GM12891 (cell line): ENCODE data around the gene MMP24.
A peak's percentile ranks its signal among the peaks of the same experiment; 100 is the strongest.

ENCODE experiments used
- DNase-seq: peaks from one replicate; pipeline ENCODE4 v3.0.0; 2011; ENCODE audit warnings: low spot score; ENCODE audit not compliant: insufficient read length
- FAIRE-seq: peaks from 2 replicates; lab custom pipeline; 2011; peaks lifted over from hg19 to GRCh38; lab: Jason Lieb, UNC
- PAX5 ChIP-seq: IDR thresholded peaks from 2 replicates; pipeline ENCODE4 v1.6.1; 2011; ENCODE audit warnings: low read length, moderate library complexity, mild to moderate bottlenecking; ENCODE audit not compliant: insufficient read depth, severe bottlenecking
- POLR2A ChIP-seq: IDR thresholded peaks from 2 replicates; pipeline ENCODE4 v1.6.1; 2011; ENCODE audit warnings: low read depth, low read length, control low read depth
- POLR2AphosphoS5 ChIP-seq: IDR thresholded peaks from 2 replicates; pipeline ENCODE4 v1.6.1; 2011; ENCODE audit warnings: low read depth, low read length, control low read depth
- POU2F2 ChIP-seq: IDR thresholded peaks from 2 replicates; pipeline ENCODE4 v1.6.1; 2011; ENCODE audit warnings: low read depth, mild to moderate bottlenecking, control low read depth, low read length, moderate library complexity
- SPI1 ChIP-seq: IDR thresholded peaks from 2 replicates; pipeline ENCODE4 v1.6.1; 2011; ENCODE audit warnings: low read depth, low read length, control low read depth
- TAF1 ChIP-seq: IDR thresholded peaks from 2 replicates; pipeline ENCODE4 v1.6.1; 2011; ENCODE audit warnings: low read depth, low read length, control low read depth

The MMP24 gene

DNA sequence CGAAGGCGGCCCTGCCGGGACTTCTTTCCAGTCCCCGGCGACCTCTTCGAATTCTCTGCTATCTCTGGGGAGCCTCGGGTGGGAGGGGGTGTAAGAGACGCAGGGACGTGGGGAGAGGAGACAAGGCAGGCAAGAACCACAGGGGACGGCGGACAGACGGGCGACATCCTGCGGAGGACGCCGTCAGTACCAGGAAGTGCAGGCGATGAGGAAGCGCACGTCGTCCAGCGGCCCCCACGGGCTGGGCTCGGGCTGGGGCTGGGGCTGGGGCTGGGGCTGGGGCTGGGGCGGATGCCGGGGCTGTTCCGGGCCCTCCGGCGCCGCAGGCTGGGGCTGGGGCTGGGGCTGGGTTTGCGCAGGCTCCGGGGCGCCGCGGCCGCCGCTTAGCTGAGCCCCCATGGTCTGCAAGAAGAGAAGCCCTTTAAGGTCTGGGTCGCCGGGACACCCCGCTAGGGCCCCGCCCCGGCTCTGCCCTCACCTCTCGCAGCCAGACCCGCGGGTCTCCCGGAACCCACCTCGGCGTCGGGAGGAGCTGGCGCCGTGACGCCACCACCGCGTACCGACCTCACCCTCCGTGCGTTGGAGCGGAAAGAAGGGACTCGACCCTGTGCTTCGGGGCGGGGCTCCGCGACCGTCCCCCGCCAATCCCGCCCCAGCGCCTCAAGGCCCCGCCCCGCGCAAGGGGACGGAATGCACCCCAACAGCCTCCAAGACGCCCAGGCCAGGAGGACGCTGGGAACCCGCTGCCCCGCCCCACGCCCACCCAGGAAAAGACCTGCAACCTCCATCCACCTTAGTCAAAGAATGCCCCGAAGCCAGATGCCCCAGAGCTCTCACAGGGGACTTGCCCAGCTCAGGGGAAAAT, 51.3 kb downstream of the MMP24 start, which contains the start of gene MMP24OS:
MMP24OS (minus strand) TSS at position 592 of the 865 bp plus-strand sequence; CDS start at position 399, 193 bp downstream.
- peak; percentile 93 for DNase-seq
- peak; percentile 97 for FAIRE-seq
- TF ChIP-seq POLR2AphosphoS5 (peak; percentile 92), POLR2A (peak; percentile 87), SPI1 (peak; percentile 69), PAX5 (peak; percentile 61), TAF1 (peak; percentile 72), POU2F2 (no peak)

GRCh38 chr20:35279040-35279439, 52.5 kb downstream of the MMP24 start:
- TF ChIP-seq POU2F2 = no peak
- no peak for TF ChIP-seq SPI1
- no peak for TF ChIP-seq PAX5
- no peak for TF ChIP-seq POLR2AphosphoS5
- TF ChIP-seq TAF1 = no peak
- TF ChIP-seq POLR2A = no peak
- FAIRE-seq = no peak
- DNase-seq = no peak

DNA sequence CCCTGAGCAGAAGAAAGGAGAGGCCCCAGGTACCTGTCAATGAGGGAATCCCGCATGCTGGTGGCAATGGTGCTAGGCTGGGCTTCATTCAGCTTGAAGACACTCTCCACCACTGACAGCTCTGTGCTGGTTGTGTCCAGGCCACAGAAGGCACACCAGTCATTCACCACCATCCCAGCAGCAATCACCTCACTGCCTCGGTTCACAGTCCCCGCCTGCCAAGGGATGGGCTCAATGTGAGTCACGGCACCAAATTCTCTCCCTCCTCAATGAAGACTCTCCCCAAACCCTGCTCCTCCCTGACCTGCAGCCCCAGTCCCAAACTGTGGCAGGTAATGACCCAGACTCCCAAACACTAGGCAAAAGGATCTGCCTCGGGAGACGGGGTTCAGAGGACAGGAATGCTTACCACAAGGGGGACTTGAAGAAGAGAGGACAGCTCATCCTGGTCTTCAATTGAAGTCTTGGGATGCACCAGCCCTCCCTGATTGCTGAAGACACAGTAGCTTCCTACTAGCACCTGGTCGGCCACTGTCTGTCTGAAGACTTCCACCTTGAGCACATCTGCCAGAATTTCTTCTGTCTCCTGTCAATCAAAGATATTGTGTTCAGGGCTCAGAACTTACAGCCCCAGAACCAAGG, 53.2 kb downstream of the MMP24 start:
- FAIRE-seq (no peak), DNase-seq (no peak)
- TF ChIP-seq POU2F2 (no peak), SPI1 (no peak), POLR2A (0 out of 2 replicates have a peak, but pooled peaks have one; percentile 28), PAX5 (no peak)

GRCh38 chr20:35280523-35280922, 54.0 kb downstream of the MMP24 start:
- DNase-seq (no peak), FAIRE-seq (no peak)
- peak; percentile 18; the same call in 1 of the 2 replicates for TF ChIP-seq POLR2AphosphoS5
- TF ChIP-seq POLR2A = no peak

DNA sequence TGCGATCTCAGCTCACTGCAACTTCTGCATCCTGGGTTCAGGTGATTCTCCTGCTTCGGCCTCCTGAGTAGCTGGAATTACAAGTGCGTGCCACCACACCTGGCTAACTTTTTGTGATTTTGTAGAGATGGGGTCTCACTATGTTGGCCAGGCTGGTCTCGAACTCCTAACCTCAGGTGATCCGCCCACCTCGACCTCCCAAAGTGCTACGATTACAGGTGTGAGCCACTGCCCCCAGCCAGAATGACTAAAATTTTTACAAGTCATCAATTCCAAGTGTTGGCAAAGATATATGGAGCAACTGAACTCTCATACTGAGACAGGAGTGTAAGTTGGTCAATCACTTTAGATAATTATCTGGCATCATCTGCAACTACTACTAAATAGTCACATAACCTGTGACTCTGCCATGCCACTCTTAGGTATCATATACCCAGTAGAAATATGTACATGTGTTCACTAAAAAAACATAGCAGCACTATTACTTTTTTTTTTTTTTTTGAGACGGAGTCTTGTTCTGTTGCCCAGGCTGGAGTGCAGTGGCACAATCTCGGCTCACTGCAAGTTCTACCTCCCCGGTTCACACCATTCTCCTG, 55.1 kb downstream of the MMP24 start:
- no peak for DNase-seq
- TF ChIP-seq POLR2A (no peak), TAF1 (no peak), SPI1 (no peak), PAX5 (no peak), POLR2AphosphoS5 (no peak), POU2F2 (no peak)
- FAIRE-seq = no peak

GRCh38 chr20:35283441-35284266, 57.2 kb downstream of the MMP24 start:
- FAIRE-seq = peak; percentile 31
- DNase-seq = no peak

DNA sequence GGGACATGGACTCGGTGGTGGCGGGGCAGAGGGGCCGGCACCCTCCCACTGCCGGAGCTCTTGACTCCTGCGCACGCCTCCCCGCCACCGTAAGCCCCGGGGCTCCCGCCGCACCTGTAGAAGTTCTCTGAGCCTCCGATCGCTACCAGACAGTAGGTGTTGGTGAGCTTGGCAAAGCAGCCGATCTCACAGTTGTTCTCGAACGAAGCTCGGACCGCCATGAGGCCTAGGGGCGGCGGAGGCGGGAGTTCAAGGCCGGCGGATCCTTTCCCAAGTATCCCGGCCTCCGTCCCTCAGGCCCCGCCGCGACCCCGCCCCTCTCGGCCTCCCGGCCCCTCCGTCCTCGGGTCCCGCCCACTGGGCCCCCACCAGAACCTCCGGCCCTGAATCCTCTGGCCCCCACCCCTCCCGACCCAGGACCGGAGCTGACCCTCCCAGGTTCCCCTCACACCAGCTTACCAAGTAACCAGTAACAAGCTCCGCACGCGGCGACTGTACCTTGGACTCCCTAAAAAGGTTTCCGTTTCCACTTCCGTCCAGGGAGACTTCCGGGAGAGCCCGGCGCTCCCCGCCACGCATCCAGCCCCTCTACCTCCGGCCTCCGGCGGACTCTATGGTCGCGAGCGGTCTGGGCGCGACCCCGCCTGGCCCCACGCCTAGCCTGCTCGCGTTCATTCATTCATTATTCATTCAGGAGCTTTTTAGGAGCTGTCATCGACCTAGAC, 57.9 kb downstream of the MMP24 start, which contains the start of gene EIF6:
EIF6 (minus strand) TSS at position 506 of the 725 bp plus-strand sequence; CDS start at position 221, 285 bp downstream.
- DNase-seq (peak; percentile 94), FAIRE-seq (peak; percentile 68)
- peak; percentile 79; the same call in 1 of the 2 replicates for TF ChIP-seq TAF1
- peak; percentile 85 for TF ChIP-seq POLR2A
- TF ChIP-seq SPI1 = peak; percentile 60
- no peak for TF ChIP-seq PAX5
- TF ChIP-seq POLR2AphosphoS5 = peak; percentile 84
- TF ChIP-seq POU2F2 = peak; percentile 34; the same call in 1 of the 2 replicates

More at GRCh38 chr20:35283441-35284266, 57.2 kb downstream of the MMP24 start:
- no peak for TF ChIP-seq TAF1
- TF ChIP-seq PAX5 = no peak
- TF ChIP-seq SPI1 = no peak
- no peak for TF ChIP-seq POLR2A
- TF ChIP-seq POLR2AphosphoS5 = no peak
- no peak for TF ChIP-seq POU2F2
